HG03280 (cell line): Measurements from ENCODE around the gene REPS1.

Experiments used
- ATAC-seq: cut with Tn5 transposase; IDR thresholded peaks from one replicate; pipeline ENCODE4 v1.9.1; 2021; ENCODE audit warnings: mild to moderate bottlenecking, moderate library complexity; ENCODE audit not compliant: unreplicated experiment

REPS1 gene

DNA sequence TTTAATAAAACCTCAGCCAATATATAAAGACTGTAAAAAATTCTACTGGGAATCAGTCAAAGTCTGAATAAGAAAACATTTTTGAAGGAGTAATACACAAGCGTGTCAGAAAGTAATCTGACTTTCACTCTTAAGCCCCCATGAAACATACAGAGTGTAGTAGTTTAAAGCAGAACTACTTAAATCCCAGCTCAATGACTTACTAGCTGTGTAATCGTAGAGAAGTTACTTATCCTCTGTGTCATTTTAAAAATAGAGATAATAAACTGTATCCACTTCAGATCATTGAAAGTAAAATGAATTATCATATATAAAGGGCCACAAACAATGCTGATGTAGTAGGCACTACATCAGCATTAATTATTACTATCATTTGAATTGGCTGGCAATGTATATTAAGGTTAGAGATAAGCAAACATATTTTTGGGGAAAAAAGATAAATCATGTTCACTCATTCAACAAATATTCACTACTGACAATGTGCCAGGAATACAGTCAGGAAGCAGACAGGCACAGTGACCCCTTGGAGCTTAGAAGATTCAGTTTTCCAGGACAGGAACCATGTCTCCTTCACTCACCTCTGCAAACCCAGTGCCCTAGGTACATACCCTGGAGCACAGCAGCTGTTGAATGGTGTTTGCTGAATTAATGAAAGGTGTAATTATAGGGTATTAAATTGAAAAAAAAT lies 14.4 kb downstream of the REPS1 start:
- no peak for ATAC-seq

DNA sequence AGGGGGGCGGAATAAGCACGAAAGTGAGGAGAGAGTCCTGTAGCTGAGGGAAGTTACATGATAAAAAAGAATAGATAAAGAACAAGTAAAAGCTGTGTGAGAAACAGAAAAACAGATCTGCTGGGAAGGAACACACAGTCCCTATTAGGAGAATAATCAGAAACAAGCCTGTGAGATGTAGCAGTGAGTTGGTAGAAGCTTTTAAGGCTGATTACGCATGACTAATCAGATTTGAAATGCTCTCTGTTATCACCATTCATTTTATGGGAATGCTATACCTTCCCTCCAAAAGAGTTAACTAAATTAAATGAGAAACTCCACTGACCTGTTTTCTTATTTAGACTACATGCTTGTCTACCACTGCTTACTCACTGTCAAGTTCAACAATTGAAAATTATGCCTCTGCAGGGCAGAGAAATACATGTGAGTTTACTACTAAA lies 15.8 kb downstream of the REPS1 start:
- ATAC-seq: no peak

DNA sequence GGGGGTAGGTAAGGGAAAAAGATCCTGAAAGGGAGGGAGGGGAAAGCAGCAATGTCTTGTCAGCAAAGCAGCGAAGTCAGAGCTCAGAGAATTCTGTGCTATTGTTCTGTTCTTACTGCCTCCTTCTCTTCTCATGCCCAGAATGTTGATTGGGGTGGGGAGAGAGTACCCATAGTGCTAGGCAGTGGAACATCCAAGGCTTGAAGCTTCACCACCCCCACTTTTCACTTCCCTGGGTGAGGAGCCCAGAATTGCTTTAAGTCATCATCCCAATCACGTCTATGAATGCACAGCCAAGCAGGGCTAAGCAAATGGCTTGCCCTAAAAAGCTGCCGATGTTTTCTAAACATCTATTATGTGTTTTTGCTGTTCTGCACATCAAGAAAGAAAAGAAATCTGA lies 16.5 kb downstream of the REPS1 start:
- no peak for ATAC-seq

DNA sequence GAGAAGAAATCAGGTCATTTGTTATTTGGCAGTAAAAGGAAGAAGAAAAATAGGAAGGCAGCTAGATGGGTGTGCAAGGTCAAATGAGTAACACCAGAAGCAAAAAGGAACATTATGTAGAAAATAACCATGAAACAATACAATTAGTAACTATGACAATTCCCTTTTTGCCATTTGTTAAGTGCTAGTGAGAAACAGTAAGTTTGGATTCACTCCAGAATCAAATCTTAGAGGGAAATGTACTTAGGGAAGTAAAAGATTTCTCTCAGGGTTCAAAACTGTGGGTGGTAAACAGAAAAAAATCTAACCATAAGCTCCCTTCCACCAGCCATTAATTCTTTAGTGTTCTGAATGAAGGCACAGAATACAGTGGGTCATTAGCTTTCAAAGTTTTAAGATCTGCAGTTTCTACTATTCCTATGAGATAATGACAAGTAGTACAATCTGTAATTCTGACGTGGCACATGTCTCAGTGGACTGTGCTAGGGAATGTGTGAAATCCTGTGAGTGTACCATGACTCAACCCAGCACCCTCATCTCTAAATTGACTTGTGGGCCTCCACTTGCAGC lies 17.1 kb downstream of the REPS1 start:
- no peak for ATAC-seq

DNA sequence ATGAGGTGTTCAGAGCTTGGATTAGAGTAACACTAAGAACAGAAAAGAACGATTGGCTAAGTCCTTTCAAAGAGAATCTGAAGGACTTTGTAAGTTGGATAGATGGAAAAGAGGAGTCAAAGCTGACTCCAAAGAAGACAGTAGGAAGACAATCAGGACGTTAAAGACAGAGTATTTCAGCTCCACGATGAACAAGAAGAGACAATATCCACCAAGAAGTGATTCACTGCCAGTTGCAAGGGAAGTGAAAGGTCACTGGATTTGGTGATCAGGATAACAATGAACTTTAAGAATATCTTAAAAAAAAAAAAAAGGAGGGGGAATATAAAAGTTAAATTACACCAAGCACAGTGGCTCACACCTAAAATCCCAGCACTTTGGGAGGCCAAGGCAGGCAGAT lies 17.9 kb downstream of the REPS1 start:
- no peak for ATAC-seq

DNA sequence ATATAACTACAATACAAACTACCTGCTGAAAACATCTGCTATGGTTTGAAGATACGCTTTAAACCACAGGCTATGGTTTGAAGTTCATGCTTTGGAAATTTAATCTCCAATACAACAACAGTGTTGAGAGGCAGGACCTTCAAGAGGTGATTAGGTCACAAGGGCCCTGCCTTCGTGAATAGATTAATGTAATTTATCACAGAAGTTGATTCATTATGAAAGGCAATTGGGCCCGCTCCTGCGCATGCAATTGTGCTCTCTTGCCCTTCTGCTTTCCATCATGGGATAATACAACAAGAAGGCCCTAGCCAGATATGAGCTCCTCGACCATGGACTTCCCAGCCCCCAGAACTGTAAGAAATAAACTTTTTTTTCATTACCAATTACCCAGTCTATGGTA lies 21.2 kb downstream of the REPS1 start:
- ATAC-seq: no peak

DNA sequence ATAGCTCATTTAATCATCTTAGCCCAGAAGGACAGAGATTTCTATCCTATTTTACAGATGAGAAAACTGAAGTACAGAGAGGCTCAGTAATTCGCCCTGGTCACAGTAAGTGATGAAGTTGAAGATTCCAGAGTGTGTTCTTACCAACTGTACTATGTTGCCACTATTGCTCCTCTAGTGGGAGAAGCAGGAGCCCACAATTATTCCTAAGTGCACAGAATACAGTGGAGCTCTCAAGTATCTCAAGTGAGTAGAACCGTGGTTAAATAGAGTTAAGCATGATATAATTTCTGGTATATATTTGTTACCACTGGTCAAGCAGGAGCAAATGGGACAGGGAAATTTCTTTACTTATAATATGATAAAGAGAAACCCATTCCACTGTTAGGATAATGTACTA lies 22.1 kb downstream of the REPS1 start:
- no peak for ATAC-seq

DNA sequence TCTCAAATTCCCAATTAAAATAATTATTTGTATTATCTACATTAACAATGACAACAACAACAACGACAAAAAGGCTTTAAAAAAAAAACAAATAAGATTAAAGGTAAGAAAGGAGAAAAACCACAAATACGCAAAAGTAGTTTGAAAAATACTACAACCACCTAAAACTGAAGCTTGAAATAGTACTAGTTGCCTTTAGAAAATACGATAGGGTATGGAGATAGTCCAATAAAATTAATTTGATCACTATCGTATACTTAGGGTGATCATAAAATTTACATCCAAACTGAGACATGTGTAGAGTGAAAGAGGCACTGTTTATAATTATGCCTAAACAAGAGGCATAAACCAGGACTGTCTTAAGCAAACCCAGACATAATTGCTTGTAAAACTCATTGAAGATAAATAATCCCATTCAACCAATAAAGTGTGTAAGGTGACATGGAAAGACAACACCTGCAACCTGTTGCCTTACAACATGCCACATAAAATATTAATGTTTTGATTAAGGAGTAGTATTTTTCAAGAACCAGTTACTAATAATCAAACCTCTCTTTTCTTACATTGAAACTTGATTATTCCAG lies 22.7 kb downstream of the REPS1 start:
- ATAC-seq: no peak

DNA sequence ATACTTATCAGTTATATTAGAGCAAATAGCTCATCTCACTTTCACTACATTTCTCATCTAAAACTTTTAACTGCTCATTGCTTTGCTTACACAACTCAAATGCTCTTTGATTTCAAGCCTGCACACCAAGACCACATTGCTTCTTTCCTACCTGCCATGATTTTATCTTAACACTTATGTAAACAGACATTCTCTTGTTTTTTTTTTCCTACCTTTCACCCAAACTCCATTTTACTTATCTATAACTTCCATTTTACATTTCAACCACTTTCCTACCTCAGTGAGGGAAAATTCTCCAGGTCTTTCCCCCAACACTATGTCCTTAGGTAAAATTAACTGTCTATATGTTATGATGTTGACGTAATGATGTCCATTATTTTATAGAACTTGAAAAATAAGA lies 24.0 kb downstream of the REPS1 start:
- no peak for ATAC-seq

DNA sequence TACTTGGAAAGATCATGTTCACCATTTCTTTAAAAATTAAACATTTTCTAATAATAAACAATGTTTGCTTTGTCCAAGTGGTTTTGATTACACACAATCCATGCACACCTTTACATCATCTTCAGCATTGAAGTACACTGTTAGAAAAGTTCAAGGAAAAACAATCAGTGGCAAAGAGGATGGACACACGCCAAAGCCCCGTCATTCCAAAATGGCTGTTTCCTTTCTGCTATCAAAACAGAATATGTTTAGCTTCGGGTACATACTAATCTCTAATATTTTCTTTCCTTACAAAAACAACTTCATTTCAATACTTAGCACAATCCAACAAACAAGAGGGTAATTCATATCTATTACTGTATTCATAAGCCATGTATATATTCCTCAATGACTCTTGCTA lies 24.5 kb downstream of the REPS1 start:
- no peak for ATAC-seq

DNA sequence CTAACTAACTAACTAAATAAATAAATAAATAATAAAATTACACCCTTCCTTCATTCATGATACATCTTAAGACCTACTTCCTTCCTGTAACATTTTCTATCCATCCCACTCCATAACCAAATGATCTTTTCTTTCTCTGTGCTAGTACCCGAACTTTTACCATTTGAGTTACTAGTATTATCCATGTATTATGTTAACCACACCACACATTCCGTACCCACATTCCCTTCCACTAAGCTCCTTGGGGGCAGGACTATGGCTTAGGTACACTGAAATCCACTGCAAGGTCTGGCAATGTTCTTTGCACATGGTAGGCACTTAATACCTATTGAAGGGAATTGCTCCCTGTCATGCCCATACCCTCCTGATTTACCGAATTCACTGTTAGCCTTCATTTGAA lies 24.9 kb downstream of the REPS1 start:
- no peak for ATAC-seq

DNA sequence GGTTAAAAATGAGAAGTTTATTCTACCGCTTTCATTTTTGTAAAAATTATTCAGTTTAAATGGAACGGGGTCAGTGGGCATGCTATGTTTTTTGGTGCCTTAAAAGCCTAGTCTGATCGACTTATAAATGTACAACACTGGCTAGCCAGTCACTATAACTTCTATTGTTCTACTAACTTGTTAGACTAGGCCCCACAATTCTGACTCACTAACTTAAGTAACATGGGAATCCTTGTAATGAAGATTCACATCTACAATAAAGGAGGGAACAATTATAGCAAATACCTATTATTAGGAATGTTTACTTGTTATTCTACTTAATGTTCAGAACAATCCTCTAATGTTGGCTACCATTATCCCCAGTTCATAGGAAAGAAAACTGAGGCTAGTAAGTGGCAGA lies 28.5 kb downstream of the REPS1 start:
- no peak for ATAC-seq

DNA sequence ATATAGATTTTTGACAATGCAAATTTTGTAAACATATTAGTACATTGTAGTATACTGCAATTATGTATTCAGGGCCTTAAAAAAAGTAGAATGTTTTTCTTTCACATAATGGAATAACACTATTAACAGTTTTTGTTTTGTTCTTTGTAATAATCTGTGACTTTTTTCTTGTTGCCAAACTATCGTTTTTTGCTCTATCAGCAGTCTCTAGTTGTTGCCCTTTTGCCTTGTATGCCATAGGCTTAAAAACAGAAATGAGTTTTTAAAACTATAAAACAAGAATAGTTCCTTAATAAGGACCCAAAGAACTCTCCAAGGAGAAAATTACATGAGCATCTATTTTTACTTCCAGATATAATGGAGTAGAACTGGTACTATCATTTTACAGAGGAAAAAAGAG lies 29.5 kb downstream of the REPS1 start:
- no peak for ATAC-seq

DNA sequence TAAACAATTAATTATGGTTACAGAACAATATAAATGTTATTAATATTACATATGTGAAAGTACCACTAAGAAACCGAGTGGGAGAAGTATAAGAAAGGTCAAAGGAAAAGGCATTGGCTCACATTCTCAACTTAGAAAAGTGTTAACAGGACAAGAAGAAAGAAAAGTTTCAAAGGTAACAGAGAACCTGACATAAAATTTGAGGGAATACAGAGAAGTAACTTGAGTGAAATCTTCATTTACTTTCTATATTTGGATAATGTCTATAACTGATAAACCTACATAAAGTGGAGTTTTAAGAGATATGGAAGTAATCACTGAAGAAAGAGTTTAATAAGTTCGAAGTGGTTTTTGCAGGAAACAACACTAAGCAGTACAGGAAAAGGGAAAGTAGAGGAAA lies 30.1 kb downstream of the REPS1 start:
- ATAC-seq: no peak

DNA sequence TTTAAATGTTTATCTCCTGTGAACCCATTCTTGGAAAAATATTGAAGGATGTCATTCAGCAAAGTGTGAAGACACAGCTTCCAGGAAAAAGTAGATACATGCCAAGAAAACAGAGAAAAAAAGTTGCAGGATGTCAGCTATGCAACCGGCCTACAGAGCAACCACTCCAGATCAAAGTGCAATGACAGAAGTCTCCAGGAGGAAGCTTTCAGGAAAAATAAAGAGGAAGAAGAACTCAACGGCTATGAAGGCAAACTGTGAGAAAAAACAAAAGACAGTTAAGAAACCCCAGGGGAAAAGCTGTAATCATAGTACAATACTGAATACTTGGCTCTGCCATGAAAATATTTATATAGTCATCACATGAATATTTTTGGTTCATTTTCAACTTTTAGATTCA lies 30.6 kb downstream of the REPS1 start:
- no peak for ATAC-seq

DNA sequence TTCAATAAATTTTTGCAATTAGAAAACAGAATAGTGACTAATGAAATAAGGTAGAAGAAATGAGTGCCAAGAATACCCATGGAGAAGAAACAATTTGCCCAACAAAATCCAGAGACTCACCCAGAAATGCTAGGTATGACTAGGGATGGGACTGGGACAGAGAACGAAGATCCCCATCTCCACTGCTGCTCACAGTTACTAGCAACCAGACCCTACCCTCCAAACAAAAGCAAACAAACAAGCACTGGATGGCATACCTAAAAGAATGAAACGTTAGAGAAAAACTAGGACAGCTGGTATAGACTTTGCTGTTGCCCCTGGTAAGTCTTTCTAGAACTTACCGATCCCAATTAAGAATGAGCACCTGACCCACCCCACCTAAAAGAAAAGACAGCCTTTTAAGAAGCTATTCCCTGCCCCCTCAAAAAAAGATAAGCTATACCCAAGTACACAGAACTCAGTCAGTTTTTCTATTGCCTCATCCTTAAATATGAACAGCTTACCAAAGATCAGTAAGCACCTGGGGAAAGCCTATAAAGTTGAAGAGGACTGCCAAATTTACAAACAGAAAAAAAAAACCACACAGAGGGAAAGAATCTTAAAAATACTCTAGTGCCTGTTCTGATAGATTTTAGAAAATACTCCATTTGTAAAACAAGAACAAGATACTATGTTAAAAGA lies 31.7 kb downstream of the REPS1 start:
- ATAC-seq: no peak

DNA sequence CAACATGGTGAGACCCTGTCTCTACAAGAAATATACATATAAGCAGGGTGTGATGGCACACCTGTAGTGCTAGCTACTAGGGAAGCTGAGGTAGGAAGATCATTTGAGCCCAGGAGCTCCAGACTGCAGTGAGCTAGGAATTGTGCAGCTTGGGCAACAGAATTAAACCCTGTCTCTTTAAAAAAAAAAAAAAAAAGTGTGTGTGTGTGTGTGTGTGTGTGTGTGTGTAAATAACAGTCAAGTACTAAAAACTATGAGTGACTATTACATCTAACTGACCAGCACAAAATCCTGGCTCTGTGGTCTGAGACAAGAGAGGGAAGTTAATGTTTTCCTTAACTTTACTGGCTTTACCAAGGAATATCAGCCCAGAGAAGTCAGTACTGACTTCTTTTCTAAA lies 32.8 kb downstream of the REPS1 start:
- no peak for ATAC-seq

DNA sequence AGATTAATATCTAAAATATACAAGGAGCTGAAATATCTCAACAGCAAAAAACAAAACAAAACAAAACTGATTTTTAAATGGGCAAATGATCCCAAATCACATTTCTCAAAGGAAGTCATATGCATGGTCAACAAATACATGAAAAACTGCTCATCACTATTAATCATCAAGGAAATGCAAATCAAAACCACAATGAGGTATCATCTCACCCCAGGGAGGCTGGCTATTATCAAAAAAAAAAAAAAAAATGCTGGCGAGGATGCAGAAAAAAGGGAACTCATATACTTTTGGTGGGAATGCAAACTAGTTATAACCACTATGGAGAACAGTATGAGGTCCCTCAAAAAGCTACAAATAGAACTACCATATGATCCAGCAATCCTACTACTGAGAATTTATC lies 34.6 kb downstream of the REPS1 start:
- ATAC-seq: no peak

DNA sequence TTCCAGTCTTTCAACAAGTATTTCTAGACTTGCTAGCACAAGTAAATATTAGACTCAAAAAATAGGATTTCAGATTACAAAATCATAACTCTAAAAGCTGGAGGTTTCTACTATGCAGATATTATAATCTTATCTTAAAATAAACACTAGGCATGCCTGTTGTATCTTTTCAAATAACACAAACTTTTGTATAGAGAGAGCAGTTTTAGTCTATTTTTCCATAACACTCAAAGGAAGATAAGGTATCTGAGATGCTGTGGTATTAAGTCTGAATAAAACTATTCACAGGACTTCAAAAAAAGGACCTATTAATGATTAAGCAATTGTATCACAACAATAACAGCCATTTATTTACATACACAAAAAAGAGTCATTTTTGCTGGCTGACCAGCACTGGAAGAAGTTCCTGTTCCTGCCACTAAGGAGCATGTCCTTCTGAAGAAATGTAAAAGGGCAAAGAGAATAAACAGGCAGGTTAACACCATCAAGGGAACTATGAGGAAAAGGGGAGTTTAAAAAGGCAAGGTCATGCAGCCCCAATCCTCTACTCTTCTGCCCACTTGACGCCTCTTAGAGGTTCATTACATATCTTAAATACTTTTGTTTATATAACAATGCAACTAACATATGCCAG lies 39.4 kb downstream of the REPS1 start:
- no peak for ATAC-seq

DNA sequence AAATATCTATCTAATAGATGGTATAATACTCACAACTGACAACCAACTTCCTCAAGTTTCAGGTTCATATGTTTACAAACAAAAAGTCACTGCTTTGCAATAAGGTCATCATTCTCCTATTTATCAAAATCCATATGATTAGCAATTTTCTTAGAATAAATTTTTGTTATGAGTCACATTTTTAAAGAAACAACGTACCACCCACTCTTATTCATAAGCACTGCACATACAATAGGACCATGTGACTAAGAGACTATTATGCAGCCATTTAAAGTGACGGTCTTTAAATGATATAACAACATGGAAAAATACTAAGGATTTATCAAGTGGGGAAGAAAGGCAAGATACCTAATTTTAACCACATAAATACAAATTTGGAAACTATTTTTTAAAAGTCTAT lies 40.0 kb downstream of the REPS1 start:
- no peak for ATAC-seq

DNA sequence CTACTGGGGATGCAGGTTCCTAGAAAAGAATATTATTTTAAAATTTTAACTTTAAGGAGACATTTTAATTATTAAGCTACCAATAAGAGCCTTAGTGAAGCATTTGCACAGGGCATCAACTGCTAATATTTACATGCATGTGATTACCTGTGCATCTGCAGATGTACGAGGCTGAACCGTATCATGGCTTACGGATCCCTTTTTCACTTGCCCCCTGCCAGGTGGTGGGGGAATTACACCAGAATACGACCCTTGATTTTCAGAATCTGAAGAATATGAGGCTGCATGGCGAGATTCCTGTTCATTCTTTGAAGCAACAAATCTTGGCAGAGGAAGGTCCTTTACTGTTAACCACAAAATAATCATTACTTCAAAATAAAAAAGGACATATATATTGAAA lies 42.7 kb downstream of the REPS1 start:
- no peak for ATAC-seq

DNA sequence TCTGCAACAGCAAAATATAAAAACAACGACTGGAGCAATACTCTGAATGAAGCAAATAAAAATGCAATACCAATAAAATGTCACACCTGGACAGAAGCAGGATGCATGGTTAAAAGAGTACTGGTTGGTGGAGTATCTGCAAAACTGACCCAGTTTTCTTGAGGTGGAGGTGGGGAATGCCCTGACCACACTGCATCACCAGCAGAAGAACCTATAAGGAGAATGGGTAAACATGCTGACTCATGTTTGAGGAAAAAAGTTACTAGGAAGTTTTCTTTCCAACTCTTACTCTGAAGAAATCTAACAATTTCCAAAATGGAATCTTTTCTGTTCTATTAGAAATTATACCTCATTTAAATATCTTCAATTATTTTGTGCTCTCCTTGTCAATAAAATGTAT lies 43.6 kb downstream of the REPS1 start:
- ATAC-seq: no peak
